SK-N-SH treated with all-trans-retinoic acid at 6 μM for 48 hours (cell line): Measurements from ENCODE around the gene RNASET2.
"Not testable (repeated sequence)": the region's sequence is repeated elsewhere in the genome, so short reads cannot be mapped to it uniquely, and the experiment has no call there.

ENCODE experiments used
- ATAC-seq: fragments of 200-7000 bp; cut with Tn5 transposase; 3 replicates; pipeline ENCODE4 v1.9.1; 2020; ENCODE audit warnings: mild to moderate bottlenecking, moderate library complexity
- ARNTL ChIP-seq: fragments of 450-650 bp; formaldehyde crosslinking; IDR thresholded peaks from 2 replicates; pipeline ENCODE4 v1.5.0; 2020; ENCODE audit warnings: low read depth, mild to moderate bottlenecking, moderate library complexity, borderline replicate concordance
- BACH2 ChIP-seq: fragments of 250-450 bp; sonication (Bioruptor Pico); IDR thresholded peaks from 2 replicates; pipeline ENCODE4 v1.9.0; 2021; ENCODE audit warnings: mild to moderate bottlenecking, borderline replicate concordance
- CSDC2 ChIP-seq: fragments of 250-450 bp; sonication (Bioruptor Pico); IDR thresholded peaks from 2 replicates; pipeline ENCODE4 v1.5.0; 2020; ENCODE audit warnings: mild to moderate bottlenecking, moderate library complexity
- ESRRG ChIP-seq: fragments of 250-450 bp; sonication (Bioruptor Pico); IDR thresholded peaks from 2 replicates; pipeline ENCODE4 v1.6.1; 2021; ENCODE audit warnings: mild to moderate bottlenecking
- GLIS3 ChIP-seq: fragments of 250-450 bp; sonication (Bioruptor Pico); IDR thresholded peaks from 2 replicates; pipeline ENCODE4 v1.5.0; 2020; ENCODE audit warnings: mild to moderate bottlenecking, moderate library complexity
- ISL1 ChIP-seq: fragments of 250-450 bp; sonication (Bioruptor Pico); IDR thresholded peaks from 2 replicates; pipeline ENCODE4 v2.1.2; 2022; ENCODE audit warnings: mild to moderate bottlenecking, moderate library complexity
- OSR1 ChIP-seq: fragments of 250-450 bp; sonication (Bioruptor Pico); IDR thresholded peaks from 2 replicates; pipeline ENCODE4 v1.8.0; 2022; ENCODE audit warnings: moderate library complexity, mild to moderate bottlenecking, inconsistent platforms
- PPARA ChIP-seq: fragments of 250-450 bp; sonication (Bioruptor Pico); IDR thresholded peaks from 2 replicates; pipeline ENCODE4 v1.5.0; 2020; ENCODE audit warnings: mild to moderate bottlenecking, borderline replicate concordance
- RARB ChIP-seq: fragments of 250-450 bp; sonication (Bioruptor Pico); IDR thresholded peaks from 2 replicates; pipeline ENCODE4 v1.8.0; 2021; ENCODE audit warnings: mild to moderate bottlenecking, moderate library complexity
- TCF4 ChIP-seq: fragments of 250-450 bp; sonication (Bioruptor Pico); IDR thresholded peaks from 2 replicates; pipeline ENCODE4 v1.8.0; 2021; ENCODE audit warnings: mild to moderate bottlenecking, moderate library complexity, borderline replicate concordance
- TOX ChIP-seq: fragments of 250-450 bp; sonication (Bioruptor Pico); IDR thresholded peaks from 2 replicates; pipeline ENCODE4 v1.8.0; 2021; ENCODE audit warnings: mild to moderate bottlenecking, moderate library complexity, borderline replicate concordance
- ZC3H10 ChIP-seq: fragments of 250-450 bp; sonication (Bioruptor Pico); IDR thresholded peaks from 2 replicates; pipeline ENCODE4 v1.5.1; 2021; ENCODE audit warnings: mild to moderate bottlenecking, moderate library complexity
- ZFP3 ChIP-seq: fragments of 250-450 bp; sonication (Bioruptor Pico); IDR thresholded peaks from 2 replicates; pipeline ENCODE4 v1.5.0; 2020; ENCODE audit warnings: mild to moderate bottlenecking, moderate library complexity
- ZFP30 ChIP-seq: fragments of 450-650 bp; formaldehyde crosslinking; IDR thresholded peaks from 2 replicates; pipeline ENCODE4 v1.5.0; 2022; ENCODE audit warnings: mild to moderate bottlenecking, moderate library complexity
- ZNF565 ChIP-seq: fragments of 450-650 bp; formaldehyde crosslinking; conservative IDR thresholded peaks from 2 replicates; pipeline ENCODE4 v1.5.0; 2020; ENCODE audit warnings: low read depth, mild to moderate bottlenecking, moderate library complexity
- ZNF8 ChIP-seq: fragments of 450-650 bp; formaldehyde crosslinking; IDR thresholded peaks from 2 replicates; pipeline ENCODE4 v1.5.0; 2020; ENCODE audit warnings: mild to moderate bottlenecking, moderate library complexity
- TF ChIP-seq, protein P1 (sequence below): fragments of 250-450 bp; sonication (Bioruptor Pico); IDR thresholded peaks from 2 replicates; pipeline ENCODE4 v1.8.0; 2021; ENCODE audit warnings: low read depth, mild to moderate bottlenecking, moderate library complexity, borderline replicate concordance
- TF ChIP-seq, protein P2 (sequence below): fragments of 250-450 bp; sonication (Bioruptor Pico); IDR thresholded peaks from 2 replicates; pipeline ENCODE4 v1.5.0; 2020; ENCODE audit warnings: mild to moderate bottlenecking, moderate library complexity
- TF ChIP-seq, protein P3 (sequence below): fragments of 250-450 bp; sonication (Bioruptor Pico); IDR thresholded peaks from 2 replicates; pipeline ENCODE4 v1.8.0; 2020; ENCODE audit warnings: mild to moderate bottlenecking, moderate library complexity, borderline replicate concordance
- TF ChIP-seq, protein P4 (sequence below): fragments of 250-450 bp; sonication (Bioruptor Pico); IDR thresholded peaks from 2 replicates; pipeline ENCODE4 v1.5.1; 2021; ENCODE audit warnings: mild to moderate bottlenecking, moderate library complexity

Gene RNASET2

DNA sequence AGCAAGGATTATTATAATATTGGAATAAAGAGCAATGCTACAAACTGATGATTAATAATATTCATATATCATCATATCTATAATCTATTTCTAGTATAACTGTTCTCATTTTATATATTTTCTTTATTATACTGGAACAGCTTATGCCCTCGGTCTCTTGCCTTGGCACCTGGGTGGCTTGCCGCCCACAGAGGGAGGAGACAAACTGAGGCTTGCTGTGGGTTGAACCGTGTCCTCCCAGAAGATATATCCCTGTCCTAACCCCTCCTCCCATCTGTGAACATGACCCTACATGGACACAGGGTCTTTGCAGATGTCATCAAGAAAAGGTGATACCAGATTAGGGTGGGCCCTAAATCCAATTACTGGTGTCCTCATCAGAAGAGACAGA, 4.7 kb downstream of the RNASET2 start:
- ATAC-seq: no peak
- no peak for TF ChIP-seq ZNF565 (CRISPR knock-in tag)
- TF ChIP-seq ZC3H10: no peak
- TF ChIP-seq TCF4 (CRISPR knock-in tag): no peak
- TF ChIP-seq, protein P1, sequence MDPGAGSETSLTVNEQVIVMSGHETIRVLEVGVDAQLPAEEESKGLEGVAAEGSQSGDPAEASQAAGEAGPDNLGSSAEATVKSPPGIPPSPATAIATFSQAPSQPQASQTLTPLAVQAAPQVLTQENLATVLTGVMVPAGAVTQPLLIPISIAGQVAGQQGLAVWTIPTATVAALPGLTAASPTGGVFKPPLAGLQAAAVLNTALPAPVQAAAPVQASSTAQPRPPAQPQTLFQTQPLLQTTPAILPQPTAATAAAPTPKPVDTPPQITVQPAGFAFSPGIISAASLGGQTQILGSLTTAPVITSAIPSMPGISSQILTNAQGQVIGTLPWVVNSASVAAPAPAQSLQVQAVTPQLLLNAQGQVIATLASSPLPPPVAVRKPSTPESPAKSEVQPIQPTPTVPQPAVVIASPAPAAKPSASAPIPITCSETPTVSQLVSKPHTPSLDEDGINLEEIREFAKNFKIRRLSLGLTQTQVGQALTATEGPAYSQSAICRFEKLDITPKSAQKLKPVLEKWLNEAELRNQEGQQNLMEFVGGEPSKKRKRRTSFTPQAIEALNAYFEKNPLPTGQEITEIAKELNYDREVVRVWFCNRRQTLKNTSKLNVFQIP (CRISPR knock-in tag): no peak
- TF ChIP-seq, all 23 proteins: peak for 0

DNA sequence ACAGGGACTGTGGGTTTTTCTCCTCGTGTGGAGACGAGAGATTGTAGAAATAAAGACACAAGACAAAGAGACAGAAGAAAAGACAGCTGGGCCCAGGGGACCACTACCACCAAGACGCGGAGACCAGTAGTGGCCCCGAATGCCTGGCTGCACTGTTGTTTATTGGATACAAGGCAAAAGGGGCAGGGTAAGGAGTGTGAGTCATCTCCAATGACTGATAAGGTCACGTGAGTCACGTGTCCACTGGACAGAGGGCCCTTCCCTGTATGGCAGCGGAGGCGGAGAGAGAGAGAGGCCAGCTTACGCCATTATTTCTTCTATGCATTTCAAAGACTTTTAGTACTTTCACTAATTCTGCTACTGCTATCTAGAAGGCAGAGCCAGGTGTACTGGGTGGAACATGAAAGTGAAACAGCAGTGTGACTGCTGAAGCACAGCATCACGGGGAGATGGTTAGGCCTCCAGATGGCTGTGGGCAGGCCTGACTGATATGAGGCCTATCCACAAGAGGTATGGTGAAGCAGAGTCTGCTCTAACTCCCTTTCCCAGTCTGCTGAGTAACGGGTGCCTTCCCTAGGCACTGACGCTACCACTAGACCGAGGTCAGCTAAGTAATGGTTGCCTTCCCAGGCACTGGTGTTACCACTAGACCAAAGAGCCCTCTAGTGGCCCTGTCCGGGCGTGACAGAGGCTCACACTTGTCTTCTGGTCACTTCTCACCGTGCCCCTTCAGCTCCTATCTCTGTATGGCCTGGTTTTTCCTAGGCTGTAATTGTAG, 5.3 kb downstream of the RNASET2 start:
- not testable (repeated sequence) for ATAC-seq

DNA sequence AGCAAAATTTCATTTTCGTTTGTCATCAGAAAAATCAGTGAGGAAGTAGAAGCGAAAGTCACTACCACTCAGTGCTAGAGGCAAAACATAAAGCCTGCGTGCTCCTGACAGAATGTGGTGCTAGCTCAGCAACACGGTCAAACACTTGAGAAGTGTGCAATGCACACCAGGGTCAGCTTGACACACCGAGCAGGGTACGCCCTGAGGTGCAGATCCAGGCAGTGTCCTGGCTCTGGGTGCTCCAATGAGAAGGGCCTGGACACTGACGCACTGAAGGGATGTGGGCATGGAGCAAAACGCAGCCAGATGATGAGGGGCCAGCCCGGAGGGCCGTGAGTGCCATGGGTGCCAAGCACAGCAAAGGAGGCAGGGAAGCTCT, 5.9 kb downstream of the RNASET2 start:
- TF ChIP-seq ARNTL (CRISPR knock-in tag) (no peak), PPARA (CRISPR knock-in tag) (no peak), BACH2 (no peak), TOX (no peak), ESRRG (no peak), TCF4 (CRISPR knock-in tag) (no peak), GLIS3 (no peak), CSDC2 (CRISPR knock-in tag) (no peak), OSR1 (CRISPR knock-in tag) (no peak), ISL1 (CRISPR knock-in tag) (no peak), ZNF565 (CRISPR knock-in tag) (no peak), ZFP3 (CRISPR knock-in tag) (no peak), ZFP30 (no peak), ZNF8 (CRISPR knock-in tag) (no peak), RARB (CRISPR knock-in tag) (no peak)
- TF ChIP-seq, protein P2, sequence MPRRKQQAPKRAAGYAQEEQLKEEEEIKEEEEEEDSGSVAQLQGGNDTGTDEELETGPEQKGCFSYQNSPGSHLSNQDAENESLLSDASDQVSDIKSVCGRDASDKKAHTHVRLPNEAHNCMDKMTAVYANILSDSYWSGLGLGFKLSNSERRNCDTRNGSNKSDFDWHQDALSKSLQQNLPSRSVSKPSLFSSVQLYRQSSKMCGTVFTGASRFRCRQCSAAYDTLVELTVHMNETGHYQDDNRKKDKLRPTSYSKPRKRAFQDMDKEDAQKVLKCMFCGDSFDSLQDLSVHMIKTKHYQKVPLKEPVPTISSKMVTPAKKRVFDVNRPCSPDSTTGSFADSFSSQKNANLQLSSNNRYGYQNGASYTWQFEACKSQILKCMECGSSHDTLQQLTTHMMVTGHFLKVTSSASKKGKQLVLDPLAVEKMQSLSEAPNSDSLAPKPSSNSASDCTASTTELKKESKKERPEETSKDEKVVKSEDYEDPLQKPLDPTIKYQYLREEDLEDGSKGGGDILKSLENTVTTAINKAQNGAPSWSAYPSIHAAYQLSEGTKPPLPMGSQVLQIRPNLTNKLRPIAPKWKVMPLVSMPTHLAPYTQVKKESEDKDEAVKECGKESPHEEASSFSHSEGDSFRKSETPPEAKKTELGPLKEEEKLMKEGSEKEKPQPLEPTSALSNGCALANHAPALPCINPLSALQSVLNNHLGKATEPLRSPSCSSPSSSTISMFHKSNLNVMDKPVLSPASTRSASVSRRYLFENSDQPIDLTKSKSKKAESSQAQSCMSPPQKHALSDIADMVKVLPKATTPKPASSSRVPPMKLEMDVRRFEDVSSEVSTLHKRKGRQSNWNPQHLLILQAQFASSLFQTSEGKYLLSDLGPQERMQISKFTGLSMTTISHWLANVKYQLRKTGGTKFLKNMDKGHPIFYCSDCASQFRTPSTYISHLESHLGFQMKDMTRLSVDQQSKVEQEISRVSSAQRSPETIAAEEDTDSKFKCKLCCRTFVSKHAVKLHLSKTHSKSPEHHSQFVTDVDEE (CRISPR knock-in tag): no peak
- TF ChIP-seq, protein P3, sequence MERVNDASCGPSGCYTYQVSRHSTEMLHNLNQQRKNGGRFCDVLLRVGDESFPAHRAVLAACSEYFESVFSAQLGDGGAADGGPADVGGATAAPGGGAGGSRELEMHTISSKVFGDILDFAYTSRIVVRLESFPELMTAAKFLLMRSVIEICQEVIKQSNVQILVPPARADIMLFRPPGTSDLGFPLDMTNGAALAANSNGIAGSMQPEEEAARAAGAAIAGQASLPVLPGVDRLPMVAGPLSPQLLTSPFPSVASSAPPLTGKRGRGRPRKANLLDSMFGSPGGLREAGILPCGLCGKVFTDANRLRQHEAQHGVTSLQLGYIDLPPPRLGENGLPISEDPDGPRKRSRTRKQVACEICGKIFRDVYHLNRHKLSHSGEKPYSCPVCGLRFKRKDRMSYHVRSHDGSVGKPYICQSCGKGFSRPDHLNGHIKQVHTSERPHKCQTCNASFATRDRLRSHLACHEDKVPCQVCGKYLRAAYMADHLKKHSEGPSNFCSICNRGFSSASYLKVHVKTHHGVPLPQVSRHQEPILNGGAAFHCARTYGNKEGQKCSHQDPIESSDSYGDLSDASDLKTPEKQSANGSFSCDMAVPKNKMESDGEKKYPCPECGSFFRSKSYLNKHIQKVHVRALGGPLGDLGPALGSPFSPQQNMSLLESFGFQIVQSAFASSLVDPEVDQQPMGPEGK (CRISPR knock-in tag): no peak
- TF ChIP-seq, protein P1 (CRISPR knock-in tag): no peak
- TF ChIP-seq, protein P4, sequence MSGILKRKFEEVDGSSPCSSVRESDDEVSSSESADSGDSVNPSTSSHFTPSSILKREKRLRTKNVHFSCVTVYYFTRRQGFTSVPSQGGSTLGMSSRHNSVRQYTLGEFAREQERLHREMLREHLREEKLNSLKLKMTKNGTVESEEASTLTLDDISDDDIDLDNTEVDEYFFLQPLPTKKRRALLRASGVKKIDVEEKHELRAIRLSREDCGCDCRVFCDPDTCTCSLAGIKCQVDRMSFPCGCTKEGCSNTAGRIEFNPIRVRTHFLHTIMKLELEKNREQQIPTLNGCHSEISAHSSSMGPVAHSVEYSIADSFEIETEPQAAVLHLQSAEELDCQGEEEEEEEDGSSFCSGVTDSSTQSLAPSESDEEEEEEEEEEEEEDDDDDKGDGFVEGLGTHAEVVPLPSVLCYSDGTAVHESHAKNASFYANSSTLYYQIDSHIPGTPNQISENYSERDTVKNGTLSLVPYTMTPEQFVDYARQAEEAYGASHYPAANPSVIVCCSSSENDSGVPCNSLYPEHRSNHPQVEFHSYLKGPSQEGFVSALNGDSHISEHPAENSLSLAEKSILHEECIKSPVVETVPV (CRISPR knock-in tag): no peak
- no peak for ATAC-seq
